Measurements from ENCODE around the gene ZNF385D.

The ZNF385D gene

GRCh38 chr3:21670386-21670785 lies 80.6 kb downstream of the ZNF385D start:
- DNase-seq (ENCODE audit: low spot score) = no peak

- no peak for DNase-seq (ENCODE audit: low spot score)
Observed at GRCh38 chr3:21668012-21668411, 83.0 kb downstream of the ZNF385D start.

- DNase-seq (ENCODE audit: low spot score) = no peak
Observed at GRCh38 chr3:21665444-21666100, 85.4 kb downstream of the ZNF385D start.

- no peak for DNase-seq (ENCODE audit: low spot score)
Observed at GRCh38 chr3:21664996-21665395, 86.0 kb downstream of the ZNF385D start.

GRCh38 chr3:21662403-21662802 lies 88.6 kb downstream of the ZNF385D start:
- no peak for DNase-seq (ENCODE audit: low spot score)

GRCh38 chr3:21654662-21655061 lies 96.3 kb downstream of the ZNF385D start:
- DNase-seq (ENCODE audit: low spot score) = no peak

- DNase-seq (ENCODE audit: low spot score) = no peak
Observed at GRCh38 chr3:21654241-21654640, 96.8 kb downstream of the ZNF385D start.

- DNase-seq (ENCODE audit: low spot score) = no peak
Observed at GRCh38 chr3:21649519-21649918, 101.5 kb downstream of the ZNF385D start.

- no peak for DNase-seq (ENCODE audit: low spot score)
Observed at GRCh38 chr3:21647961-21648360, 103.0 kb downstream of the ZNF385D start.

GRCh38 chr3:21645121-21645897 lies 105.7 kb downstream of the ZNF385D start:
- no peak for DNase-seq (ENCODE audit: low spot score)

- DNase-seq (ENCODE audit: low spot score) = no peak
Observed at GRCh38 chr3:21644268-21644667, 106.7 kb downstream of the ZNF385D start.

- DNase-seq (ENCODE audit: low spot score) = no peak
Observed at GRCh38 chr3:21643752-21644151, 107.3 kb downstream of the ZNF385D start.

GRCh38 chr3:21642433-21642832 lies 108.6 kb downstream of the ZNF385D start:
- DNase-seq (ENCODE audit: low spot score) = no peak

- no peak for DNase-seq (ENCODE audit: low spot score)
Observed at GRCh38 chr3:21641959-21642358, 109.1 kb downstream of the ZNF385D start.

- DNase-seq (ENCODE audit: low spot score) = no peak
Observed at GRCh38 chr3:21638488-21638887, 112.5 kb downstream of the ZNF385D start.

- DNase-seq (ENCODE audit: low spot score) = no peak
Observed at GRCh38 chr3:21634112-21634511, 116.9 kb downstream of the ZNF385D start.

GRCh38 chr3:21624524-21624923 lies 126.5 kb downstream of the ZNF385D start:
- no peak for DNase-seq (ENCODE audit: low spot score)

- DNase-seq (ENCODE audit: low spot score) = no peak
Observed at GRCh38 chr3:21621181-21621651, 129.8 kb downstream of the ZNF385D start.

- no peak for DNase-seq (ENCODE audit: low spot score)
Observed at GRCh38 chr3:21620511-21621155, 130.4 kb downstream of the ZNF385D start.

GRCh38 chr3:21618695-21619094 lies 132.3 kb downstream of the ZNF385D start:
- DNase-seq (ENCODE audit: low spot score) = no peak

- DNase-seq (ENCODE audit: low spot score) = no peak
Observed at GRCh38 chr3:21613372-21614070, 137.5 kb downstream of the ZNF385D start.

GRCh38 chr3:21601178-21601577 lies 149.8 kb downstream of the ZNF385D start:
- no peak for DNase-seq (ENCODE audit: low spot score)

All from D341Med (cell line).